ENCODE results near the gene ZNF234. TPM values are rescaled to one million over a fixed set of nuclear protein-coding genes. Genes with fewer than 3 reads are reported as not detected.
"Not testable (repeated sequence)": the region's sequence is repeated elsewhere in the genome, so short reads cannot be mapped to it uniquely, and the experiment has no call there.

The ZNF234 gene
- total RNA-seq = 4.6 TPM

DNA sequence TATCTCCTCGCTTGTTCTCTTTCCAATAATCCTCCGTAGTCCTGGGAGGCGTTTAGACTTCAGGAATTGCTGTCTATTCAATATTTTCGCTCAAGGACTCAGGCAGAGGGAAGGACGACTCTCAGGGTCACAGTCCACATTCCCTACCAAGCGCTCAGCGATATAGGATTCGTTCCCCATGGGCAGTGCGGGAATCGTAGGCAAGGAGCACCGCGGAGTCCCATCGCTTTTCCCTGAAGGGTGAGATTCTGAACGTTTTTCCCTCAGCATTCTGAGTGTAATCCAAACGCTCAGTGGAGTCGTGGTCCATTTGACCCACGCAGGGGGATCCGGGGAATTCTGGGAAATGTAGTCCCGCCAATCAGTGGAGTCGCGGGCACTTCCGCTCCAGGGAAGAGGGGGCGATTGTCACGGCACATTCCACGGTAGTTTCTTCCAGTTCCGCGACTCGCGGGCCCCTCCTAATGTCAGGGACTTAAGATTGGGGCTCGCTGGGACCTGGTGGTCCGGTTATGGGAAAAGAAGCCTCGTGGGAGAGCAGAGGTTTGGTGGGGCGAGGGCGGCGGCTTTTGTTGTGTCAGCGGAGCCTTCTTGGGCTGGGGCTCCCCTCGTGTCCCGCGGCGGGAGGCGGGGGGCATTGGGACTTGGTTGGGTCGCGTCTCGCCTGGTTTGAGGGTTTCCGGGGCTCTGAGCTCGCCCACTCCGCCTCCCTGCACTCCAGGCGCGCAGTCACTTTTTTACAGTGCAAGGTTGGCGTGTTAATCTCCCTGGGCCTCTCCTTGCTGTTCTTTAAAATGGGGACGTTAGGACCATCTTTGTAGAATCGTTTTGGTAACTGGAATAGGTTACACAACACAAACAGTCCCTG is at the start of gene ZNF234:
ZNF234 (plus strand) TSS at position 364 of the 868 bp plus-strand sequence. CDS start 3,079 bp downstream, outside the sequence.
- DNase-seq (ENCODE audit: low read depth in 2 of 3, low spot score in 2 of 3) = peak in 2 of 3 donors; percentile 85 to 87

DNA sequence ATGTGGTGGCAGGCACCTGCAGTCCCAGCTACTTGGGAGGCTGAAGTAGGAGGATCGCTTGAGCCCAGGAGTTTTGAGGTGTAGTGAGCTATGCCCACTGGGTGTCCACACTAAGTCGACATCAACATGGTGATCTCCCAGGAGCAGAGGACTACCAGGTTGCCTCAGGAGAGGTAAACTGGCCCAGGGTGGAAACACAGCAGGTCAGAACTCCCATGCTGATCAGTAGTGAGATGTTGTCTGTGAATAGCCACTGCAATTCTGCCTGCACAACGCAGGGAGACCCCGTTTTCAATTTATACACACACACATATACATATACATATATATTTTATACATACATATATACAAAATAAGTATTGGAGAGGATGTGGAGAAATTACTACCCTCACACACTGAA is 49.2 kb upstream of the ZNF234 start:
- no peak for DNase-seq (ENCODE audit: low read depth in 2 of 3, low spot score in 2 of 3)

DNA sequence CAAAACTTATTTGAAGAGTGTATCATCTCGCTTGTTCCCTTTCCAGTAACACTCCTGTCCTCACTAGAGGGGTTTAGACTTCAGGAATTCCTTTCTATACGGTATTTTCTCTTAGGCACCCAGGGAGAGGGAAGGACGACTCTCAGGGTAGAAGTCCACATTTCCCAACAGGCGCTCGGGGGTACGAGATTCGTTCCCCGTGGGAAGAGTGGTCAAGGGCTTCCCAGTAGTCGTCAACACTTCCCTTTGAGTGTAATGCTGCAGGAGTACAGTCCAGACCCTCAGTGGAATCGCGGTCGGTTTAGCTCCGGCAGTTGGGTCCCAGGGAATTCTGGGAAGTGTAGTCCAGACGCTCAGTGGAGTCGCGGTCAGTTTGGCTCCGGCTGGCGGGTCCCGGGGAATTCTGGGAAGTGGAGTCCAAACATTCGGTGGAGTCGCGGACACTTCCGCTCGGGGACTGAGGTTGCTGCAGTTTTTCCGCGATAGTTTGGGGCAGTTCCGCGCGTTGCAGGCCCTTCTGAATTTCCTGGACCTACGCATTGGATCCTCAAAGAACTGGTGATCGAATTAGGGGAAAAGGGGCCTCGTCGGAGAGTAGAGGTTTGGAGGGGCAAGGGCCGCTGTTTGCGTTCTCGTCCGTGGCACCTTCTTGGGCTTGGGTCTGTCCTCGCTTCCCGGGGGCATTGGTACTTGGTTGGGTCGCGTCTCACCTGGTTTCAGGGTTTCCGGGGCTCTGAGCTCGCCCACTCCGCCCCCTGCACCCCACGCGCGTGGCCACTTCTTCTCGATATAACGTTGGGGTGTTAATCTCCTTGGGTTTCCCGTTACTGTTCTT is 47.2 kb upstream of the ZNF234 start, which contains the start of gene ZNF224:
ZNF224 (plus strand) TSS at position 431 of the 835 bp plus-strand sequence. CDS start 3,513 bp downstream, outside the sequence.
- peak in 2 of 3 donors; percentile 89 to 93 for DNase-seq (ENCODE audit: low read depth in 2 of 3, low spot score in 2 of 3)

DNA sequence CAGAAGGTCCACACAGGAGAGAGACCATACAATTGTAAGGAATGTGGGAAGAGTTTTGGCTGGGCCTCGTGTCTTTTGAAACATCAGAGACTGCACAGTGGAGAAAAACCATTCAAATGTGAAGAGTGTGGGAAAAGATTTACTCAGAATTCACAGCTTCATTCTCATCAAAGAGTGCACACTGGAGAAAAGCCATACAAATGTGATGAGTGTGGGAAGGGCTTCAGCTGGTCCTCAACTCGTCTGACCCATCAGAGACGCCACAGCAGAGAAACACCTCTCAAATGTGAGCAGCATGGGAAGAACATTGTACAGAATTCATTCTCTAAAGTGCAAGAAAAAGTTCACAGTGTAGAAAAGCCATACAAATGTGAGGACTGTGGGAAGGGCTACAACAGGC is 33.6 kb upstream of the ZNF234 start:
- DNase-seq (ENCODE audit: low read depth in 2 of 3, low spot score in 2 of 3) = no peak

DNA sequence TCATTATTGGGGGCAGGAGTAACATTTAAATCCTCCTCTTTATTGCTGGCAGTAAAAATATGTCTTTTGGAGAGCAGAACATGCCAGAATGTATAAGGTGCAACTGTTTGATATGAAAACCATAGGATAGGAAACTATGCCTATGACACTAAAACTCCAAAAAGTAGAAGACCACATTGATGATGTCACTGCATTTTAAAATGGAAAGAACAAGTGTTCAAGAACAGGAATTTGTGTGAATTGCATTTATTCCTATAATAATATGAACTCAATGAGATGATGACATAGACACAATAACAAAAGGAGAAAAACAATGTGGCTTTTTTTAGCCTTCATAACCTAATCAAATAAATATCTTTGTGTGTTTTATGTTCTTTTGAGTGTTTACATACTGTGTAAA is 31.9 kb upstream of the ZNF234 start:
- no peak for DNase-seq (ENCODE audit: low read depth in 2 of 3, low spot score in 2 of 3)

DNA sequence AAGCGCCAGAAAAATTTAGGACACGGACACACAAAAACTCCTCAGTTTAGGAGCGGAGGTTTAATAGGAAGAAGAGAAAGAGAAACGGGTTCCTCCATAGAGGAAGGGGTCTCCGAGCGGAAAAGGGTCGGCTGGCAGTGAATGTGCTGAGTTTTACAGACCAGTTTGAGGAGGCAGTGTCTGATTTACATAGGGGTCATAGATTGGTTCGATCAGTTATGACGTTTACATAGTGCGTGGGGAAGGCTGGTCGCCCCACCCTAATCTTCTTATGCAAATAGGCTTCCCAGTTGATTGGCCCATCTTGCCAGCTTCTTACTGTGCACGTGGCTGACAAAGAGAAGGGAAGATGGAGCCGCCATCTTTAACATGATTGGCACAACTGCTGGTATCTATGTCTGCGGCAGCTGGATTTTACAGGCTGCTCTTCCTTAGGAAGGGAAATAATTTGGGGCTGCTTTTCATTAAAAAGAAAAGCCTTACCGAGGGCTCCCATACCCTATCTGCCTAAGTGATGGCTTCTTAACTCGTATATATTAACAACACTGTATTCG is 29.4 kb upstream of the ZNF234 start:
- peak in 2 of 3 donors; percentile 48 to 64 for DNase-seq (ENCODE audit: low read depth in 2 of 3, low spot score in 2 of 3)

DNA sequence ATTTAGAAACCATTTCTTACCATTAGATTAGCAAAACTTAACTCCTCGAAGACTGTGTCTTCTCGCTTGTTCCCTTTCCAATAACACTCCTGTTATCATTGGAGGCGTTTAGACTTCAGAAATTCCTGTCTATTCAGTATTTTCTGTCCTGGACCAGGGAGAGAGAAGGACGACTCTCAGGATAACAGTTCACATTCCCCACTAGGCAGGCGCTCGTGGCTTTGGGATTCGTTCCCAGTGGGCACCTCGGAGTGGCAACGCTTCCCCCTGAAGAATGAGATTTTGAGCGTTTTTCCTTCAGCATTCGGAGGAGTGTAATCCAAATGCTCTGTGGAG is 28.6 kb upstream of the ZNF234 start:
- DNase-seq (ENCODE audit: low read depth in 2 of 3, low spot score in 2 of 3) = peak in 1 of 3 donors; percentile 0

DNA sequence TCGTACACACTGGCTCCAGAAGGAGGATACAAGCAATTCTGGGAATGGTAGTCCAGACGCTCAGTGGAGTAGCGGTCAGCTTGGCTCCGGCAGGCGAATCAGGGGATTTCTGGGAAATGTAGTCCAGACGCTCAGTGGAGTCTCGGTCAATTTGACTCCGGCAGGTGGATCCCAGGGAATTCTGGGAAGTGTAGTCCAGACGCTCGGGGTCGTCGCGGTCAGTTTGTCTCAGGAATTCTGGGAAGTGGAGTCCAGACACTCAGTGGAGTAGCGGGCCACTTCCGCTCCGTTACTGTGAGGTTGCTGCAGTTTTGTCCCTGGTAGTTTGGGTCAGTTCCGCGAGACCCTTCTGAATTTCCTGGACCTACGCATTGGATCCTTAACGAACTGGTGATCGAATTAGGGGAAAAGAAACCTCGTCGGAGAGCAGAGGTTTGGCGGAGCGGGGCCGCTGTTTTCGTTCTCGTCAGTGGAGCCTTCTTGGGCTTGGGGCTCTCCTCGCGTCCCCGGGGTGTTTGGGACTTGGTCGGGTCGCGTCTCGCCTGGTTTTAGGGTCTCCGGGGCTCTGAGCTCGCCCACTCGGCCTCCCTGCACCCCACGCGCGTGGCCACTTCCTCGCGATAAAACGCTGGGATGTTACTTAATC is 28.1 kb upstream of the ZNF234 start, which contains the start of gene ZNF225:
ZNF225 (plus strand) TSS at position 262 of the 646 bp plus-strand sequence. CDS start 2,429 bp downstream, outside the sequence.
- peak; percentile 53 to 95 (median 94) for DNase-seq (ENCODE audit: low read depth in 2 of 3, low spot score in 2 of 3)

DNA sequence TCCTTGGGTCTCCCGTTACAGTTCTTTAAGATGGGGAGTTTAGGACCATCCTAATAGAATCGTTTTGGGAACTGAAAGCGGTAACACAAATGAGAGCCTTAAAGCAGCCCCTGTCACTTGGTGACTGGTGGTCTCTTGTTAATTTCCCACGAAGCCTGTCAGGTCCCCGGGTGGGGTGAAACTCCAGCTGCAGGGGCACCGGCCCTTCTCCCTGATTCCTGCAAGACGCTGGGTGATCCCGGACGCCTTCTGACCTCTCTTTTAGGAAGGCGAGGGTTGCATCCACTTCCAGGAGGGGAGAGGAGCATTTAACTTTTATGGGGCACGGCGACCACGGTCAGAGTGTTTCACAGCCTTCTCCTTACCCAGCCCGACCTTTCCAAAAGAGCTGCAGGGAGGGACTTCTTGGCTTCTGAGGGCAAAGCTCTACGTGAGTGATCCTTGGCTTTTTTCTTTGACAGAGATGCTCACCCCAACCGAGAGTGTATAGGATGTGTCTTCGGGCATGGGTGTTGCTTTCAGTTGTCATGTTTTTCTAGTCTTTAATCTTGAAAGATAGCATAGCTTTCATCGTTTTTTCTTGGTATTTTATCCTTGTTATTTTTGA is 27.5 kb upstream of the ZNF234 start:
- no peak for DNase-seq (ENCODE audit: low read depth in 2 of 3, low spot score in 2 of 3)

DNA sequence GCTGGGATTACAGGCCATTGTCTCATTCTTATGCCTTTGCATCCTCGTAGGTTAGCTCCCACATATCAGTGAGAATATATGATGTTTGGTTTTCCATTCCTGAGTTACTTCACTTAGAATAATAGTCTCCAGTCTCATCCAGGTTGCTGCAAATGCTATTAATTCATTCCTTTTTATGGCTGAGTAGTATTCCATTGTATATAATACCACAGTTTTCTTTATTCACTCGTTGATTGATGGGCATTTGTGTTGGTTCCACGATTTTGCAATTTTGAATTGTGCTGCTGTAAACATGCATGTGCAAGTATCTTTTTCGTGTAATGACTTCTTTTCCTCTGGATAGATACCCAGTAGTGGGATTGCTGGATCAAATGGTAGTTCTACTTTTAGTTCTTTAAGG is 20.2 kb upstream of the ZNF234 start:
- DNase-seq (ENCODE audit: low read depth in 2 of 3, low spot score in 2 of 3) = not testable (repeated sequence)

DNA sequence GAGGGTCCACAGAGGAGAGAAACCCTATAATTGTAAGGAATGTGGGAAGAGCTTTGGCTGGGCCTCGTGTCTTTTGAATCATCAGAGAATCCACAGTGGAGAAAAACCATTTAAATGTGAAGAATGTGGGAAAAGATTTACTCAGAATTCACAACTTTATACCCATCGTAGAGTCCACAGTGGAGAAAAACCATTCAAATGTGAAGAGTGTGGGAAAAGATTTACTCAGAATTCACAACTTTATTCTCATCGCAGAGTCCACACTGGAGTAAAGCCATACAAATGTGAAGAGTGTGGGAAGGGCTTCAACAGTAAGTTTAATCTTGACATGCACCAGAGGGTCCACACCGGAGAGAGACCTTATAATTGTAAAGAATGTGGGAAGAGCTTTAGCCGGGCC is 9.4 kb upstream of the ZNF234 start:
- no peak for DNase-seq (ENCODE audit: low read depth in 2 of 3, low spot score in 2 of 3)

DNA sequence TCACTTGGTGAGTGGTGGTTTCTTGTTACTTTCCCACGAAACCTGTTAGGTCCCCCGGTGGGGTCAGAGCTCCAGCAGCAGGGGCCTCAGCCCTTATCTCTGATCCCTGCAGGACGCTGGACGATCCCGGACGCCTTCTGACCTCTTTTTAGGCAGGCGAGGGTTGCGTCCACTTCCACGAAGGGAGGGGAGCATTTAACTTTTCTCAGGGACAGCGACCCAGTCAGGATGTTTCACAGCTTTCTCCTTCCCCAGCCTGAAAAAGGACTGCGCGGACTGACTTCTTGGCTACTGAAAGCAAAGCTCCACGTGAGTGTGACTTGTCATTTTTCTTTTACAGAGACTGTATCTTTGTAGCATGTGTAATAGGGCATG is 692 bp downstream of the ZNF234 start:
- DNase-seq (ENCODE audit: low read depth in 2 of 3, low spot score in 2 of 3) = no peak

DNA sequence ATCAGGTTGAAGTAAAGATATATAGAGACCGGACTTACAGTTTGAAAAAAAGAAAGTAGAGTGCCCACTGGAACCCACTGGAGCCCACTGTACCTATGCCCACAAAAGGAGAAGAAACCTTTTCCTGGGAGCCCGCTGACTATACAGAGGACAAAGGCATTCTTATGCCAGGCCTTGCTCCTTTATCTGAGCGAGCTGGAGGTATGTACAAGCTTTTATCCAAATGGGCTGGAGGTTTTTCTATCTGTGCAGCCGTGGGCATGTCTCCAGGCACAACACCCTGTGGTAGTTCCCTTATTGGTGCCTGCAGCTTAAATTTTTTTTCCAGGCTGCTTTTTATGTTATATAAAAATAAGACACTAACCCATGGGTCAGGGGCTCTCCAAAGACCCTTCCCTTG is 8.4 kb downstream of the ZNF234 start:
- no peak for DNase-seq (ENCODE audit: low read depth in 2 of 3, low spot score in 2 of 3)

DNA sequence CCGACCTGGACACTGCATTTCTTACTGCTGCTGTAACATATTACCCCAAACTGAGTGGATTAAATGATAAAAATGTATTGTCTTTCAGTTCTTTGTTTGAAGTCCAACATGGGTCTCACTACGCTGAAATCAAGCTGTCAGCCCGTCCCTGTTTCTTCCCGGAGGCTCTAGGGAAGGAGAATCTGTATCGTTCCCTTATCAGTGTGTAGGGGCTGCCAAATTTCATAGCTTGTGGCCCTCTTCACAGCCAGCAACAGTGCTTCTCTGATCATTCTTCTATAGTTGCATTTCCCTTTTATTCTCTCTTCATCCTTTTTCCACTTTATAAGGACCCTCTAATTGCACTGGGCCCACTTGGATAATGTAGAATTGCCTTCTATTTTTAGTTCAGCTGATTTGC is 10.1 kb downstream of the ZNF234 start:
- DNase-seq (ENCODE audit: low read depth in 2 of 3, low spot score in 2 of 3) = no peak

DNA sequence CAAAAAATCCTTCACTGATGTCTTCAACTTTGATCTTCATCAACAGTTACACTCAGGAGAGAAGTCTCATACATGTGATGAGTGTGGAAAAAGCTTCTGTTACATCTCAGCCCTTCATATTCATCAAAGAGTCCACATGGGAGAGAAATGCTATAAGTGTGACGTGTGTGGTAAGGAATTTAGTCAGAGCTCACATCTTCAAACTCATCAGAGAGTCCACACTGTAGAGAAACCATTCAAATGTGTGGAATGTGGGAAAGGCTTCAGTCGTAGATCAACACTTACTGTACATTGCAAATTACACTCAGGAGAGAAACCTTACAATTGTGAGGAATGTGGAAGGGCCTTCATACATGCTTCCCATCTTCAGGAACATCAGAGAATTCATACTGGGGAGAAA is 15.1 kb downstream of the ZNF234 start:
- DNase-seq (ENCODE audit: low read depth in 2 of 3, low spot score in 2 of 3) = no peak

DNA sequence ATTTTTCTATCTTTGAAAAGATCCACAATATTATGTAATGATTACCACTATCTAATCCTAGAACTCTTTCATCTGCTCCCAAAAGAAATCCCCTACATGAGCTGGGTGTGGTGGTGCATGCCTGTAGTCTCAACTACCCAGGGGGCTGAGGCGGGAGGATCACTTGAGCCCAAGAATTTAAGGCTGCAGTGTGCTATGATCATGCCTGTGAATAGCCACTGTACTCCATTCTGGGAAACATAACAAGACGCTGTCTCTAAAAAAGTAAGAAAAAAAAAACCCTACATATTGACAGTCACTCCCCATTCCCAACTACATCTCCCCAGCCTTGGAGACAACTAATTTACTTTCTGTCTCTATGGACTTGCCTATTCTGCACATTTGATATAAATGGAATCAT is 22.4 kb downstream of the ZNF234 start:
- no peak for DNase-seq (ENCODE audit: low read depth in 2 of 3, low spot score in 2 of 3)

DNA sequence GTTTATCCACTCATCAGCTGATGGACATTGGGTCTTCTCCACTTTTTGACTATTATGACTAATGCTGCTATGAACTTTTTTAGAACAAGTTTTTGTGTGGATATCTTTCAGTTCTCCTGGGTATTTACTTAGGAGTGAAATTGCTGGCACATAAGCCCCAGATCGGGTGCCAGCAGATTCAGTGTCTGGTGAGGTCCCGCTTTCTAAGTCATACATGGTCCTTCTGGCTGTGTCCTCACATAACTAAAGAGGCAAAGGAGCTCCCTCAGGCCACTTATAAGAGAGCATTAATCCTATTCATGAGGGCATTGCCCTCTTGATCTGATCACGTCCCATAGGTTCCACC is 22.9 kb downstream of the ZNF234 start:
- no peak for DNase-seq (ENCODE audit: low read depth in 2 of 3, low spot score in 2 of 3)

DNA sequence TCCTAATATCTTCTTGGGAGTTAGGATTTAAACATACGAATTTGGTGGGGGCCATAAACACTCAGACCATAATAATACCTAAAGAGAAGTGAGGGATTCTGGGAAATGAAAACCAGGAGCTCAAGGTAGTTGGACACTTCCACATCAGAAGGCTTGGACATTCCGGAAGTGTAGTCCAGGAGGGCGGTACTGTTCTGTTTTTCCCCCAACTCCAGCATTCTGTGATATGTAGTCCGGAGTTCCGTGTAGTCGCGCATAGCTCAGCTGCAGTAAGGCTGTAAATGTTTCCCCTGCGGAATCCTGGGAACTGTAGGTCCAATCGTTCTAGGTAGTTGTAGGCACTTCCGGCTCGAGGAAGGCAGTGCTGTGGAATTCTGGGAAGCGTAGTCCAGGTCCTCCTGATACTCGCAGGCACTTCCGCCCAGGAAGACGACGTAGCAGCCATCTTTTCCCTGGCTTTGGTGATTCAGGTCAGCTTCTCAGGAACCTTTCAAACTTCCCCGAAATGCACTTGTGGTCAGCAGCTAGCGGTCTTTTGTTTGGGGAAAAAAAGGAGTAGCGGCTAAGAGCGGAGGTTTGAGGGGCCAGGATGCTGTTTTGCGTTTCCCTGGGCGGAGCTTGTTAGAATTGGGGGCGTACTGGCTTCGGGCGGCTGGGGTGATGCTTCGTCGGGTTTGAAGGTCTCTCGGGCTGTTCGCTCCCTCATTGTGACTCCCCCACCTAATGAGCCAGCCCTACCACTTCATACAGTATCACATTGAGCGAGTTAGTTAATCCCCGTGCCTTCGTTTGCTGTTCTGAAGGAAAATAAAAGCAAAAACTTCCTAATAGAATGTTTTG is 23.5 kb downstream of the ZNF234 start, which contains the start of gene ZNF226:
ZNF226 (plus strand) TSS at position 428 of the 840 bp plus-strand sequence. CDS start 4,981 bp downstream, outside the sequence.
- peak; percentile 54 to 96 (median 95) for DNase-seq (ENCODE audit: low read depth in 2 of 3, low spot score in 2 of 3)

DNA sequence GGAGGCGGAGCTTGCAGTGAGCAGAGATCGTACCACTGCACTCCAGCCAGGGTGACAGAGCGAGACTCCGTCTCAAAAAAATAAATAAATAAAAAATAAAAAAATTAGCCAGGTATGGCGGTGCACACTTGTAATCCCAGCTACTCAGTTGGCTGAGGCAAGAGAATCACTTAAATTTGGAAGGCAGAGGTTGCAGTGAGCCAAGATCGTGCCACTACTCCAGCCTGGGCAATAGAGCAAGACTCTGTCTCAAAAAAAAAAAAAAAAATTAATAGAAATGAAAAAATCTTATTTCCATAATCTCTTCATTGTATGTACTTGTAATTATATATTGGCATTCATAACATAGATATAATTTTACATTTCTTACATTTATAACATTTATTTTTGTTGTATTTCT is 29.3 kb downstream of the ZNF234 start:
- DNase-seq (ENCODE audit: low read depth in 2 of 3, low spot score in 2 of 3) = not testable (repeated sequence)
